ENCODE results near the gene TSPAN19.
"Not testable (repeated sequence)": the region's sequence is repeated elsewhere in the genome, so short reads cannot be mapped to it uniquely, and the experiment has no call there.

TSPAN19 gene

DNA sequence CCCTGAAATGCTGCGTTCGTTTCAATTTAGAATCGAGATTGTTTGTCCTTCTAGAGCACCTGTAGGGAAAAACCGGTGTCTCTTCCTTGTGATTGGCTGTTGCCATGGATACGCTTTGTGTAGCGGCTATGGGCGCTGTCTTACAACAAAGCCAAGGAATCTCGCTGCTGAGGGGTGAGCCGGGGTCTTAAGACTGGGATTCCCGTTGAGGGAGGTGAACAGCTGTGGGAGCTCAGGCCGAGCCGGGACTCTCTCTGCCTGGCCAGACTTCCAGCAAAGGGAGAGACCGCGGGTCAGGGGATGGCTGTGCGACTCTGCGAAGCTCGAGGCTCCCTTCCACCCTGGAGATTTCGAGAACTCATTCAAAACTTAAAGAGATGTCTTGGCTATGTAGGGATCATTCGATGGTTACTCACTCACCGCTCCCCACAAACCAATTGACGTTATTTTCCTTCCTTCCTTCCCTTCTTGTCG lies at the start of gene TSPAN19, which contains the start of gene LRRIQ1:
Gene TSPAN19, minus strand, starts transcription at position 44 of the 474 bp plus-strand sequence. CDS start 6,331 bp downstream, outside the sequence.
Gene LRRIQ1, plus strand, starts transcription at position 118 of the 474 bp plus-strand sequence. CDS start 1,826 bp downstream, outside the sequence.
- DNase-seq = peak; percentile 97

- DNase-seq = no peak
These were observed 49.0 kb upstream of the TSPAN19 start for GRCh38 chr12:85085066-85085465.

DNA sequence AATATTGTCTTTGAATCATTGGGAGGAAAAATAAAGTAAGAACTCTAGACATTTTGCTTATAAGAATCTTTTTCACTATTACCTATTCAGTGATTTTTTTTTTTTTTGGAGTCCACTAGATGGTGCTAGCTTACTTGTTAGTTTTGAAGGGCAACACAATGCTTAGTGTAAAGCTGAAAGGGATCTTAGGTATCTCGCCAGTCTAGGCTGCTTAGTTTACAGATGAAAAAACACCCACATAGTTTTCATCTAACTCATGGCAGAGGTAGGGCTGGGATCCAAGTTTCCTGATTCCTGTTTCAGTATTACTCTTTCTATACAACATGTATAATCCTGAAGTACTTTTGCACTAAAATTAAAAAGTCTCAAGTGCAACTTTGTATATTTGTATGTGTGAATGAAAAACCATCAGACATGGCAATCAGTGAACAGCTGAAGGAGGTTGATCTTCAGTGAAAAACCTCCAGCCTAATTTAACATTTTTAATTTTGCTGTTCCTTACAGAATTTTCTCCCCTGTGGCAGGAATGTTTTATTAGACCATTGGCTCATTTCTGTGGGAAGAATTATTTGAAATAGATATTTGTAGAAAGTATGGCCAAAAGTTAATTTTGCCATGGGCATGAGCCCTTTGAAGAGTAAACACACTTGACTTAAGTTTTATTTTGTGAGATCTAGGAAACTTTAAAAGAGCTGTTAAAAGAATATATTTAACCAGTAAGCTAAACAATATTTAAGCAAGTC lies 40.8 kb upstream of the TSPAN19 start:
- peak; percentile 77 for DNase-seq

DNA sequence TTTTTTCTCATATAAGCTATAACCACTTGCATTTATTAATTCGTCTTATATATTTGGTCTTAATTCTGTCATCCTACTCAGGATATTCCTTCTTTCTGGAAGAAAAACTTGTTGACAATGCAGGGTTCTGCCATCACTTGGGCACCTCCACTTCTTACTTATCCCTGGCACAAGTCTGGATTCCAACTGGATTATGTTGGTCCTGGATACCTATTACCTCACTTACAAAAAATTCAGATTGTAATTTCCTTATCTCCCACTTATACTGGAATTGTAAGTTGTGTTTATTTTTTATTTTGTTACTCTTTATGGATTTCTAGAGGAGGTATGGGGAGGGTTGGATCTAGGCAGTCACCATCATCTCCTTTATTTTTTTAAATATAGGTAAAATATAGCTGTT lies 36.7 kb upstream of the TSPAN19 start:
- DNase-seq = no peak

DNA sequence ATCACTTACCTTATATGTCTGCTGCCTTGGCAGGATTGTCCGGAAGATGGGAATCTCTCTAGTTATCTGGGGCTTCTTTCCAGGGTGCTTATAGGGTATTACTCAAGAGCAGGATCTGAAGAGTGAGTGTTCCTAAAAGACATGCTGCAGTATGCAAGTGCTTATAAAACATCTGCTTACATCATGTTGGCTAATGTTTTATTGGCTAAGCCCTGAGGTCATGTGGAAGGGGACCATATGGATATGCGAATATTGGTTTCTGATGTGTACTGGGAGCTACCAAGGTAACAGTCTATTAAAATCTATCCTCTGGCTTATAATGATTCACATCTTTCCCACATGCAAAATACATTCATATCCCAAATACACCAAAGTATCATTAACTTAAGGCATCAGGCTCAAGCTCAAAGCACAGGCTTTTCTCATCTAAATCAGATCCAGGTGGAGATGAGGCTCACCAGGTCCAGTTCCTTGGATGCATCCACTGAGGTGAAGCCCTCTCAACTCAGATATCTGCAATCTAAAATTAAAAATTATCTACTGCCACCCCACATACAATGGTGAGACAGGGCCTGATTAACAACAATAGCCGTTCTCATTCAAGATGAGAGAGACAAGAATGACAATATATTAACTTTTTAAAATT lies 29.9 kb upstream of the TSPAN19 start:
- no peak for DNase-seq

GRCh38 chr12:85060916-85061315 lies 24.8 kb upstream of the TSPAN19 start:
- DNase-seq = no peak

DNA sequence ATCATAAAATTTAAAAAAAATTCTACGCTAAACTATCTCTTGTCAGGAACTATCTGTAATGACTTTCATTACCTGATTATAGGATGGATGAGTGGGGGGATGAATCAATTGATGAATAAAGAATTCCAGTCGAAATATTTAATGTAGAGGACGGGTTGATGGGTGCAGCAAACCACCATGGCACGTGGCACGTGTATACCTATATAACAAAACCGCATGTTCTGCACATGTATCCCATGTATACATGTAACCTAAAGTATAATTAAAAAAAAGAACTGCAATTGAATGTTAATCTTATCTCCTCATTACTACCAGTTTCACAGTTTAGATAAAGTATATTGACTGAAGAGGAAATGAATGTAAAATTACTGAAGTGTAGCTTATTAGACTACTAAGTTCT lies 23.5 kb upstream of the TSPAN19 start:
- no peak for DNase-seq

DNA sequence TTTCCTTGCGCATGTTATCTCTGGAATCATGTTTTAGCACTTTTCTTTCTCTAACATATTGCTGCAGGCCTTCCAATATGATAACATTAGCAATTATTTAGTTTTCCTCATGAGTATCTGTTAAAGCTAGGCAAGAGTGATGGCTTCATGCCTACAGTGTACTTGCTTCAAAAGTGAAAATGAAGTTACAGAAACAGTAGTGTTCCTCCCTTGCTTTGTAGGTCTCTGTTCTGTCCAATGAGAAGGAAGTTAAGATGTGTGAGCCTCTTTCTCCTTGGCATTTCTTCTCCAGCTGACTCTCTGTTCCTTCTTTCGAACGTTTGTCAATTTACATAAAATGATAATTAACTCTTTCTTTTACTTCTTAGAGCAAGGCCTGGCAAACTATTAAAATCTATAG lies 22.3 kb upstream of the TSPAN19 start:
- DNase-seq = no peak

DNA sequence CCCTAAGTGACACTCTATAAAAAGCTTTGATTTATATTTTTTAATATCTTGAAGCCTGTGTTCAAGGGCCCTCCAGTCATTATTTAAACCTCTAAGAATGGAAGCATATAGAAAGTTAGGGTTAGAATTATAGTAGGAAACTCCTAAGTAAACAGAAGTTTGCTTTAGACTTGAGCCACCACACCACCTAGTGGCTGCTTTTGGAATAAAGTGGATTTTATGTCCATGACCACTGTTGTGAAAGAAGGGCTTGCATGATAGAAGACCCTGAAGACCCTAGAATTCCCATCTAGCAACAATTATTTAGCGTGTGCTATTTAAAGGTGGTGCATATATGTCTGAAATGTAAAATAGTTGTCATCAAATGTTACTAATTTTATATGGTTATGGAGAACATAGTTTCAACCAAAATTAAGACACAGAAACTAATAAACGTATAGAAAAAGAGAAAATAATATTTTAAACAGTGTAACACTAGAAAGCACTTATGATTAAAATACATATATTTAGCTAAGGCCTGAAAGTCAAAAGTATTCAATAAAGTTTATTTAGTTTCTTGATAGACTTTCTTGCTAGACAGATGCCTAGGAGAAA lies 21.4 kb upstream of the TSPAN19 start:
- peak; percentile 69 for DNase-seq

DNA sequence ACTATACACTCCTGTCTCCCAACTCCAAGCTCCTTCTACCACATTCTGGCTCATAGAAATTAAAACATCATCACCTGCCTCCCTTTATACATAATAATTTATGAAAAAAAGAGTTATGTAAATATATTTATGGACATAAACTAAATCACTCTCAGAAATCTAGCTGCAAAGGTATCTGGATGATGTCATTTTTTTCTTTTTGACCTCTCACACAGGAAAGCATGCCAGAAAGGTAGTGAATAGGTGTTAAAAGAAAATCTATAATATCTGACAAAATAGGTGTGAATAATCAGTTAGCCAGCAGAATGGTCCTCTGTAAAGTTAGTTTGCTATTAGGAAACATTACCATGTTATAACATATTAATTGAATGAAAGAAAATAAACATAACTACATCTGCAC lies 7.8 kb upstream of the TSPAN19 start:
- DNase-seq = no peak

GRCh38 chr12:85041395-85041794 lies 5.3 kb upstream of the TSPAN19 start:
- no peak for DNase-seq

DNA sequence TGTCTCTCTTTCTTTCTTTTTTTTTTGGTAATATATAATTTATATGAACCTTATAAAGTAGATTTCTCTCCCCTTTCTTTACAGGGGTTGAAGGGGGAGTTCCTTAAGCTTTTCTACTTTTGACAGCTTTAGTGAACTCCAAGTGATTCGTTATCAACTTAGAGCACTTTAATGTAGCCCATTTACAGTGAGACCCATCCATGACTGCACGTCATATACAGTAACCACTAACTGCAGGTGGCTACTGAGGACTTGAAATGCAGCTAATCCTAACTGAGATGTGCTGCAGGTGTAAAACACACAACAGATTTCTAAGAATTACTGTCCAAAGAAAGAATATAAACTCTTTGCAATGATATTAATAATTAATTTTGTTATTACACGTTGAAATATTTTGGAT lies 656 bp upstream of the TSPAN19 start:
- DNase-seq = peak; percentile 28

- peak; percentile 57 for DNase-seq
These were observed 6.6 kb downstream of the TSPAN19 start for GRCh38 chr12:85029456-85029855.

GRCh38 chr12:85018098-85018497 lies 18.0 kb downstream of the TSPAN19 start:
- no peak for DNase-seq

GRCh38 chr12:85017618-85018017 lies 18.5 kb downstream of the TSPAN19 start:
- DNase-seq = no peak

DNA sequence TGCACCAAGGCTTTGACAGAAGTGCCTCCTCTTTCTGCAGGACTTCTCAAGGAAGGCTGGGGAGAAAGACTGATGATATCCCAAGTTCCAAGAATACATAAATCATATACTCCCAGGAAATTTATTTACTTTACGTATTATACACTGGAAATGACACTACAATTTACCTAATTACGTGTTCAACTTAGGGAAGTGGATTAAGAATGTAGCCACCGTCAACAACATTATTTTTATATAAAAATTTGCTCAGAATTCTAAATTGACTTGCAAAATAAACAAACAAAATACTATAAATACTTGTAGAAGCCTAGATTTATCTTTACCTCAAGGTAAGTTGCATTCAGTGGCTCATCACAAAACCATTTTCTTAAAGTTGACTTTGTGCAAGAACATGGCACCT lies 18.9 kb downstream of the TSPAN19 start:
- no peak for DNase-seq

DNA sequence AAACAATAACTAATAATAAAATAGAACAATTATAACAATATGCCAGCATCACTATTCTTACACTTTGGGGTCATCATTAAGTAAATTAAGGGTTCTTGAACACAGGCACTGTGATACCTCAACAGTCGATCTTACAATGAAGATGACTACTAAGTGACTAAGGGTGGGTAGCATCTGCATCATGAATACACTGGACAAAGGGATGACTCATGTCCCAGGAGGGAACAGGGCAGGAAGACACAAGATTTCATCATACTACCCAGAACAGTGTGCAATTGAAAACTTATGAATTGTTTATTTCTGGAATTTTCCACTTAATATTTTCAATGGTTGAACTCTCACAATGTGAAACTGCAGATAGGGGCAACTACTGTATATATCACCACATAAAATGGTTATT lies 19.7 kb downstream of the TSPAN19 start:
- peak; percentile 38 for DNase-seq

DNA sequence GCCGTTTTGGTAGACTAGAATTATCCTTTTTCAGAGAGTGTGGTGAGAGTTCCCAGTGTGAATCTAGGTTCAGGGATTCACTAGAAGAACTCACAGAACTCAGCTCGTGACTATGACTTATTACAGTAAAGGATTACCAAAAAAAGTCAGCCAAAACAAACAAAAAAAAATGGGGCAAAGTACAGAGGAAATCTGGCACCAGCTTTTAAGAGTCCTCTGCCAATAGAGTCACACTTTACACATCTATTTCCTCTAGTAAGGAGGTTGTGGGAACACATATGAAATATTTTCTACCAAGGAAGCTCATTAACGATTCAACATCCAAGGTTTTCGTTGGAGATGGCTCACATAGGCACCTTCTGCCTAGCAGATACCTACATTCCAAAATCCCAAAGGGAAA lies 28.2 kb downstream of the TSPAN19 start:
- DNase-seq = no peak

- DNase-seq = no peak
These were observed 29.9 kb downstream of the TSPAN19 start for GRCh38 chr12:85006206-85006605.

- DNase-seq = no peak
These were observed 30.5 kb downstream of the TSPAN19 start for GRCh38 chr12:85005615-85006014.

- DNase-seq = not testable (repeated sequence)
These were observed 31.0 kb downstream of the TSPAN19 start for GRCh38 chr12:85005047-85005446.

- peak; percentile 55 for DNase-seq
These were observed 31.9 kb downstream of the TSPAN19 start for GRCh38 chr12:85004204-85004603.

GRCh38 chr12:85002778-85003296 lies 33.2 kb downstream of the TSPAN19 start:
- no peak for DNase-seq

DNA sequence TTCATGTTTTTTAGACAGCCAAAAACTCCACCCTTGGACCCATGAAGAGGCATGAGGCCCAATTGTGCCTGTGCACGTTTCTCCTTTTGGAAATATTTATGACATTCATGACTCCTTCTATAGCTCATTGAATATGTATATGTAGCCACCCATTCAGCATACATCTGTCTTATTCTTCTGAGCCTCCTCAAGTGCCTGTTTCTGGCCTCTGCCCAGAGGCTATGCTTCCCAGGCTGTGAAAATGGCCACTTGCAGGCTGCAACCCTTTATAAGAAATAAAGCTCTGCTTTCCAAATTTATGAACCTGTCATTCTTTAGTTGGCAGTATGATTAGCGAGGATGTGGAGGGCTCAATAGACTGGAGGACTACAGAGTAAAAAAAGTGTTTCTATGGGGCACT lies 35.3 kb downstream of the TSPAN19 start:
- no peak for DNase-seq

All from NCI-H69 (cell line).